Measurements from ENCODE around the gene CALM3.
A peak's percentile ranks its signal among the peaks of the same experiment; 100 is the strongest.

The CALM3 gene

GRCh38 chr19:46601318-46602224 lies at the start of gene CALM3:
CALM3 (plus strand) TSS chr19:46601330; CDS start chr19:46601435, 105 bp downstream.
- TF ChIP-seq EZH2phosphoT487 (IDR thresholded peaks at IDR 0.05; ENCODE audit: borderline replicate concordance) = no peak
- no peak for TF ChIP-seq CTCF (conservative IDR thresholded peaks at IDR 0.05; ENCODE audit: low read length)
- peak within 1 kb of the TSS; percentile 100 for H3K4me3 ChIP-seq (ENCODE audit: low read length, poor library complexity, severe bottlenecking)
- H3K9me3 ChIP-seq (ENCODE audit: insufficient read depth, low read depth, low read length) = no peaks in the 10 kb centered on the region
- H3K36me3 ChIP-seq (ENCODE audit: insufficient read depth, low read length) = peaks cover 14% of the 10 kb centered on the region; the same call in 1 of the 2 replicates
- H3K9ac ChIP-seq (ENCODE audit: low read depth, low read length, poor library complexity, severe bottlenecking) = peak within 1 kb of the TSS; percentile 100
- H3K4me2 ChIP-seq (ENCODE audit: low read depth, low read length, poor library complexity, severe bottlenecking) = peak within 1 kb of the TSS; percentile 91
- no peaks in the 10 kb centered on the region for H3F3A ChIP-seq (ENCODE audit: low read depth)
- H3K79me2 ChIP-seq (ENCODE audit: insufficient read depth, low read length) = peaks cover 54% of the 10 kb centered on the region
- H2AFZ ChIP-seq (ENCODE audit: low read length) = peak within 1 kb of the TSS; percentile 100
- peaks cover 52% of the 10 kb centered on the region for H4K20me1 ChIP-seq (ENCODE audit: insufficient read depth, low read length, poor library complexity, severe bottlenecking)
- H3K9me2 ChIP-seq (replicated peaks; ENCODE audit: low read depth, low read length) = no peaks in the 10 kb centered on the region
- peaks cover 6% of the 10 kb centered on the region for H3K27me3 ChIP-seq (ENCODE audit: insufficient read depth, low read length, poor library complexity, severe bottlenecking)
- peaks cover 35% of the 10 kb centered on the region for H3K4me1 ChIP-seq (ENCODE audit: insufficient read depth, low read length, poor library complexity, severe bottlenecking)

- H3K4me1 ChIP-seq (ENCODE audit: insufficient read depth, low read length, poor library complexity, severe bottlenecking) = no peaks in the 10 kb centered on the region
- H4K20me1 ChIP-seq (ENCODE audit: insufficient read depth, low read length, poor library complexity, severe bottlenecking) = no peaks in the 10 kb centered on the region
- no peaks in the 10 kb centered on the region for H3K27me3 ChIP-seq (ENCODE audit: insufficient read depth, low read length, poor library complexity, severe bottlenecking)
- no peak overlapping the region for H3K4me3 ChIP-seq (ENCODE audit: low read length, poor library complexity, severe bottlenecking)
- H3K9me2 ChIP-seq (replicated peaks; ENCODE audit: low read depth, low read length) = no peaks in the 10 kb centered on the region
- no peak overlapping the region for H3K4me2 ChIP-seq (ENCODE audit: low read depth, low read length, poor library complexity, severe bottlenecking)
- no peaks in the 10 kb centered on the region for H3K79me2 ChIP-seq (ENCODE audit: insufficient read depth, low read length)
- no peak for TF ChIP-seq EZH2phosphoT487 (IDR thresholded peaks at IDR 0.05; ENCODE audit: borderline replicate concordance)
- no peak for TF ChIP-seq CTCF (conservative IDR thresholded peaks at IDR 0.05; ENCODE audit: low read length)
- H3K36me3 ChIP-seq (ENCODE audit: insufficient read depth, low read length) = no peaks in the 10 kb centered on the region
- H2AFZ ChIP-seq (ENCODE audit: low read length) = no peak overlapping the region
- no peaks in the 10 kb centered on the region for H3F3A ChIP-seq (ENCODE audit: low read depth)
- H3K9me3 ChIP-seq (ENCODE audit: insufficient read depth, low read depth, low read length) = peaks cover 12% of the 10 kb centered on the region; the same call in 1 of the 2 replicates
- no peak overlapping the region for H3K9ac ChIP-seq (ENCODE audit: low read depth, low read length, poor library complexity, severe bottlenecking)
Measured at GRCh38 chr19:46552891-46553290, 48.2 kb upstream of the CALM3 start.

- no peaks in the 10 kb centered on the region for H3K79me2 ChIP-seq (ENCODE audit: insufficient read depth, low read length)
- no peaks in the 10 kb centered on the region for H3F3A ChIP-seq (ENCODE audit: low read depth)
- no peaks in the 10 kb centered on the region for H3K4me1 ChIP-seq (ENCODE audit: insufficient read depth, low read length, poor library complexity, severe bottlenecking)
- H3K27me3 ChIP-seq (ENCODE audit: insufficient read depth, low read length, poor library complexity, severe bottlenecking) = no peaks in the 10 kb centered on the region
- H4K20me1 ChIP-seq (ENCODE audit: insufficient read depth, low read length, poor library complexity, severe bottlenecking) = no peaks in the 10 kb centered on the region
- H3K4me2 ChIP-seq (ENCODE audit: low read depth, low read length, poor library complexity, severe bottlenecking) = no peak overlapping the region
- no peak overlapping the region for H2AFZ ChIP-seq (ENCODE audit: low read length)
- no peaks in the 10 kb centered on the region for H3K9me2 ChIP-seq (replicated peaks; ENCODE audit: low read depth, low read length)
- peaks cover 12% of the 10 kb centered on the region; the same call in 1 of the 2 replicates for H3K9me3 ChIP-seq (ENCODE audit: insufficient read depth, low read depth, low read length)
- H3K9ac ChIP-seq (ENCODE audit: low read depth, low read length, poor library complexity, severe bottlenecking) = no peak overlapping the region
- no peak overlapping the region for H3K4me3 ChIP-seq (ENCODE audit: low read length, poor library complexity, severe bottlenecking)
- H3K36me3 ChIP-seq (ENCODE audit: insufficient read depth, low read length) = no peaks in the 10 kb centered on the region
- no peak for TF ChIP-seq CTCF (conservative IDR thresholded peaks at IDR 0.05; ENCODE audit: low read length)
- TF ChIP-seq EZH2phosphoT487 (IDR thresholded peaks at IDR 0.05; ENCODE audit: borderline replicate concordance) = no peak
Measured at GRCh38 chr19:46554161-46554560, 47.0 kb upstream of the CALM3 start.

Data from Loucy (cell line).